ENCODE measurements around the gene PTPRA. TPM values are rescaled to one million over a fixed set of nuclear protein-coding genes. Genes with fewer than 3 reads are reported as not detected.

Gene PTPRA
- total and polyA plus RNA-seq, 9 of the 15 experiments (the other 6 are each of a cell fraction or from before 2014, with no cell fraction given), result 3.4 to 80.5 (median 28.0) TPM

DNA sequence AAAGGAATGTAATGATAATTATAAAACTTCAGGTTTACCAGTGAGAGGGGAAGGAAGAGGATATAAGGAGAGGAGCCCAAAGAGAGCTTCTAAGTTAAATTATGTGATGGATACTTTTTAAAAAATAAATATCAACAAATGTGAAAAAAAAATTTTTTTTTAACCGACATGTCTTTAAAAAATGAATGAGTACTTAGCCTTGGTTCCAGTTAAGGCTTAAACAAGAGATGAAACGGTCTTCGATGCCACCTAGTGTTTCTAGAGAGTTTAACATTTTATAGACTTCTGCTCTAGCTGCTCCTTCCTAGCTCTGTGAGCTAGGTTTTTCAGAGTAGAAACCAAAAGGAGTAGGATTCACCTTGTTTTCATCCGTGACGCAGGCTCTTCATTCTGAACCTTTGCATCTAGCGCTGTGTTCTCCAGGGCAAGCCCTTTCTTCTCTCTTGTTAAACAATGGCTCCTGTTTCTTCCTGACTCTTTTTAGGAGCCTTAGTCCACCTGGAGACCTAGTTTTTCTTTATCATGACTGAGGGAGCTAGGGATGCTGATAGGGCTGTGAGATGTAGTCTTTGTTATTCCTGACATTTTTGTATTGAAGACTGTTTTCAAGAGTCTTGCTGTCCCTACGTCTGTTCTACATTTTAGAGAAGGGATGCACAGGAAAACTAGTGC, 127.7 kb downstream of the PTPRA start:
- ATAC-seq (peak; percentile 88), DNase-seq (ENCODE audit: extremely low read depth in 1 of 4, low spot score in 3 of 4) (peak; percentile 16 to 59 (median 20)), FAIRE-seq (peak; percentile 80)
- POLR2A ChIA-PET, result no interaction called here
- no peaks in the 10 kb centered on the region for H3K79me2 ChIP-seq (ENCODE audit: control insufficient read depth, insufficient read depth, low read length)
- no peak overlapping the region for H3K4me3 ChIP-seq
- H2AFZ ChIP-seq (ENCODE audit: low read depth, low read length), result no peak overlapping the region
- CTCF ChIA-PET (ENCODE audit: low intra/inter-chr PET ratio), result interaction anchor here (0.7 to 1.9 kb wide), 4 partner anchors 87 to 245 kb away, joined by 3 to 9 read pairs (median 3); no protein-coding TSS in a partner anchor
- BruUV-seq (replicated peaks), result no TSS peak
- intact Hi-C loops (cut with micrococcal nuclease) (loop anchor here (1.0 to 5.0 kb wide), 3 partner anchors 87 to 244 kb away; partner anchors contain the start of gene PTPRA), in situ Hi-C loops (cut with MboI) (no loop called here)
- no peak overlapping the region for H3K4me2 ChIP-seq (ENCODE audit: insufficient read depth, low read length)
- no peaks in the 10 kb centered on the region for H3K9me3 ChIP-seq (replicated peaks; ENCODE audit: control insufficient read depth, insufficient read depth, low read depth, low read length)
- no peaks in the 10 kb centered on the region for H4K20me1 ChIP-seq (replicated peaks; ENCODE audit: control insufficient read depth, insufficient read depth, low read length)
- no peaks in the 10 kb centered on the region for H3K9me1 ChIP-seq (ENCODE audit: control insufficient read depth, insufficient read depth, low read length)
- 50% methylated on average over 7 of the region's 7 CpGs for WGBS (ENCODE audit: insufficient coverage, low coverage, missing lambda C conversion rate)
- peaks cover 26% of the 10 kb centered on the region for H3K36me3 ChIP-seq (ENCODE audit: control insufficient read depth, insufficient read depth, low read length)
- no peaks in the 10 kb centered on the region for H3K27me3 ChIP-seq (ENCODE audit: control insufficient read depth in 2 of 2, insufficient read depth in 2 of 2, low read length in 2 of 2)
- no peak overlapping the region for H3K9ac ChIP-seq (ENCODE audit: insufficient read depth in 1 of 2, low read depth in 2 of 2, low read length in 2 of 2)
- no peaks in the 10 kb centered on the region for H3K4me1 ChIP-seq (replicated peaks in 1 of 2; ENCODE audit: control insufficient read depth in 2 of 2, insufficient read depth in 2 of 2, low read length in 2 of 2)
- H3K27ac ChIP-seq (ENCODE audit: extremely low read depth, low read depth, low read length), result no peak overlapping the region
- TF ChIP-seq, protein P1, sequence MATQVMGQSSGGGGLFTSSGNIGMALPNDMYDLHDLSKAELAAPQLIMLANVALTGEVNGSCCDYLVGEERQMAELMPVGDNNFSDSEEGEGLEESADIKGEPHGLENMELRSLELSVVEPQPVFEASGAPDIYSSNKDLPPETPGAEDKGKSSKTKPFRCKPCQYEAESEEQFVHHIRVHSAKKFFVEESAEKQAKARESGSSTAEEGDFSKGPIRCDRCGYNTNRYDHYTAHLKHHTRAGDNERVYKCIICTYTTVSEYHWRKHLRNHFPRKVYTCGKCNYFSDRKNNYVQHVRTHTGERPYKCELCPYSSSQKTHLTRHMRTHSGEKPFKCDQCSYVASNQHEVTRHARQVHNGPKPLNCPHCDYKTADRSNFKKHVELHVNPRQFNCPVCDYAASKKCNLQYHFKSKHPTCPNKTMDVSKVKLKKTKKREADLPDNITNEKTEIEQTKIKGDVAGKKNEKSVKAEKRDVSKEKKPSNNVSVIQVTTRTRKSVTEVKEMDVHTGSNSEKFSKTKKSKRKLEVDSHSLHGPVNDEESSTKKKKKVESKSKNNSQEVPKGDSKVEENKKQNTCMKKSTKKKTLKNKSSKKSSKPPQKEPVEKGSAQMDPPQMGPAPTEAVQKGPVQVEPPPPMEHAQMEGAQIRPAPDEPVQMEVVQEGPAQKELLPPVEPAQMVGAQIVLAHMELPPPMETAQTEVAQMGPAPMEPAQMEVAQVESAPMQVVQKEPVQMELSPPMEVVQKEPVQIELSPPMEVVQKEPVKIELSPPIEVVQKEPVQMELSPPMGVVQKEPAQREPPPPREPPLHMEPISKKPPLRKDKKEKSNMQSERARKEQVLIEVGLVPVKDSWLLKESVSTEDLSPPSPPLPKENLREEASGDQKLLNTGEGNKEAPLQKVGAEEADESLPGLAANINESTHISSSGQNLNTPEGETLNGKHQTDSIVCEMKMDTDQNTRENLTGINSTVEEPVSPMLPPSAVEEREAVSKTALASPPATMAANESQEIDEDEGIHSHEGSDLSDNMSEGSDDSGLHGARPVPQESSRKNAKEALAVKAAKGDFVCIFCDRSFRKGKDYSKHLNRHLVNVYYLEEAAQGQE (IDR thresholded peaks at IDR 0.05; ENCODE audit: borderline replicate concordance), result peak; percentile 42; the same call in 1 of the 2 replicates
- TF ChIP-seq, protein P1 (CRISPR knock-in tag; IDR thresholded peaks at IDR 0.05; ENCODE audit: low read depth), result no peak
- TF ChIP-seq, protein P2, sequence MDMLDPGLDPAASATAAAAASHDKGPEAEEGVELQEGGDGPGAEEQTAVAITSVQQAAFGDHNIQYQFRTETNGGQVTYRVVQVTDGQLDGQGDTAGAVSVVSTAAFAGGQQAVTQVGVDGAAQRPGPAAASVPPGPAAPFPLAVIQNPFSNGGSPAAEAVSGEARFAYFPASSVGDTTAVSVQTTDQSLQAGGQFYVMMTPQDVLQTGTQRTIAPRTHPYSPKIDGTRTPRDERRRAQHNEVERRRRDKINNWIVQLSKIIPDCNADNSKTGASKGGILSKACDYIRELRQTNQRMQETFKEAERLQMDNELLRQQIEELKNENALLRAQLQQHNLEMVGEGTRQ (CRISPR knock-in tag; IDR thresholded peaks at IDR 0.05), result no peak
- TF ChIP-seq ZNF384 (IDR thresholded peaks at IDR 0.05; ENCODE audit: low read depth, low read length), result 0 out of 2 replicates have a peak, but pooled peaks have one; percentile 22
- TF ChIP-seq CREB1 (IDR thresholded peaks at IDR 0.05), result no peak
- no peak for TF ChIP-seq CREB1 (CRISPR knock-in tag; IDR thresholded peaks at IDR 0.05)
- TF ChIP-seq, protein P3, sequence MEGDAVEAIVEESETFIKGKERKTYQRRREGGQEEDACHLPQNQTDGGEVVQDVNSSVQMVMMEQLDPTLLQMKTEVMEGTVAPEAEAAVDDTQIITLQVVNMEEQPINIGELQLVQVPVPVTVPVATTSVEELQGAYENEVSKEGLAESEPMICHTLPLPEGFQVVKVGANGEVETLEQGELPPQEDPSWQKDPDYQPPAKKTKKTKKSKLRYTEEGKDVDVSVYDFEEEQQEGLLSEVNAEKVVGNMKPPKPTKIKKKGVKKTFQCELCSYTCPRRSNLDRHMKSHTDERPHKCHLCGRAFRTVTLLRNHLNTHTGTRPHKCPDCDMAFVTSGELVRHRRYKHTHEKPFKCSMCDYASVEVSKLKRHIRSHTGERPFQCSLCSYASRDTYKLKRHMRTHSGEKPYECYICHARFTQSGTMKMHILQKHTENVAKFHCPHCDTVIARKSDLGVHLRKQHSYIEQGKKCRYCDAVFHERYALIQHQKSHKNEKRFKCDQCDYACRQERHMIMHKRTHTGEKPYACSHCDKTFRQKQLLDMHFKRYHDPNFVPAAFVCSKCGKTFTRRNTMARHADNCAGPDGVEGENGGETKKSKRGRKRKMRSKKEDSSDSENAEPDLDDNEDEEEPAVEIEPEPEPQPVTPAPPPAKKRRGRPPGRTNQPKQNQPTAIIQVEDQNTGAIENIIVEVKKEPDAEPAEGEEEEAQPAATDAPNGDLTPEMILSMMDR (IDR thresholded peaks at IDR 0.05 in 2 of 3, conservative IDR thresholded peaks at IDR 0.05 in 1 of 3; ENCODE audit: insufficient read depth in 2 of 3, low read depth in 1 of 3, low read length in 3 of 3), result peak in 2 of 3 experiments; percentile 49 to 60; a peak in 4 of 6 replicates
- peak; percentile 42 to 68 for TF ChIP-seq RAD21 (CRISPR knock-in tag; conservative IDR thresholded peaks at IDR 0.05 in 1 of 2, IDR thresholded peaks at IDR 0.05 in 1 of 2)
- no peak for TF ChIP-seq WHSC1 (IDR thresholded peaks at IDR 0.05; ENCODE audit: low read length)

Measured in K562 (cell line).